ENCODE measurements around the gene PHLPP2.

Gene PHLPP2

DNA sequence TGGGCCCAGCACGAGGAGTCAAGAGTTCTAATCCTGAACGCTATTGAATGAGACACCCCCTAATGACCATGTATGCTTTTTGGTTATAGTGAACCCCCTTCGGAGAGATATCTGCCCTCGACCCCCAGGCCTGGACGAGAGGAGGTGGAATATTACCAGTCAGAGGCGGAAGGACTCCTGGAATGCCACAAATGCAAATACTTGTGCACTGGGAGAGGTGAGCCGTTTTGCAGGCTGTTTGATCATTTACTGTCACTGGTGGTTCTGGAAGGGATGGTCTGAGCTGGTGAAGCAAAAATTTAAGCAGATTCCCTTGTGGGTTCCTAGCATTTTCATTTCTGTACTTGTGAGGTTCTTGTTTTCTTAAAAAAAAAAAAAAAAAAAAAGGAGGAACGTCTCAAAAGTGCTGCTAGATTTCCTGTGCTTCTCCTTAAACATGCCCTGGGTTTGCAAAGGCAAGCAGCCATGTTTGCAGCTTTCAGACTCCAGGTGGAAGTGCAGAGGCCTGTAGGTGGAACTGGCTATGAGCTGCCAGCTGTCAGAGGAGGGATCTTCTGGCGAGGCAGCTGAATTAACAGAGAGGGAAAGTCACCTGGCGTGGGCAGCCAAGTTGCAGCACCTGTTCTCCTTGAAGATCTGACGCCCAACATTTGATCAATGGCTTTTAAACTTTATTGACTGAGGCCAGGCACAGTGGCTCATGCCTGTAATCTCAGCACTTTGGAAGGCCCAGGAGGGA, 95.1 kb downstream of the PHLPP2 start:
- TF ChIP-seq, protein P1, sequence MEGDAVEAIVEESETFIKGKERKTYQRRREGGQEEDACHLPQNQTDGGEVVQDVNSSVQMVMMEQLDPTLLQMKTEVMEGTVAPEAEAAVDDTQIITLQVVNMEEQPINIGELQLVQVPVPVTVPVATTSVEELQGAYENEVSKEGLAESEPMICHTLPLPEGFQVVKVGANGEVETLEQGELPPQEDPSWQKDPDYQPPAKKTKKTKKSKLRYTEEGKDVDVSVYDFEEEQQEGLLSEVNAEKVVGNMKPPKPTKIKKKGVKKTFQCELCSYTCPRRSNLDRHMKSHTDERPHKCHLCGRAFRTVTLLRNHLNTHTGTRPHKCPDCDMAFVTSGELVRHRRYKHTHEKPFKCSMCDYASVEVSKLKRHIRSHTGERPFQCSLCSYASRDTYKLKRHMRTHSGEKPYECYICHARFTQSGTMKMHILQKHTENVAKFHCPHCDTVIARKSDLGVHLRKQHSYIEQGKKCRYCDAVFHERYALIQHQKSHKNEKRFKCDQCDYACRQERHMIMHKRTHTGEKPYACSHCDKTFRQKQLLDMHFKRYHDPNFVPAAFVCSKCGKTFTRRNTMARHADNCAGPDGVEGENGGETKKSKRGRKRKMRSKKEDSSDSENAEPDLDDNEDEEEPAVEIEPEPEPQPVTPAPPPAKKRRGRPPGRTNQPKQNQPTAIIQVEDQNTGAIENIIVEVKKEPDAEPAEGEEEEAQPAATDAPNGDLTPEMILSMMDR (IDR thresholded peaks at IDR 0.05; ENCODE audit: borderline replicate concordance, extremely low read depth, low read length, poor library complexity, severe bottlenecking) = no peak
- TF ChIP-seq EZH2 (IDR thresholded peaks at IDR 0.05; ENCODE audit: borderline replicate concordance, low read depth, low read length, severe bottlenecking) = no peak
- Histone ChIP-seq H2AFZ (ENCODE audit: low read depth, low read length) (no peak overlapping the region), H4K20me1 (ENCODE audit: insufficient read depth, low read length) (no peaks in the 10 kb centered on the region), H3K27ac (ENCODE audit: low read length) (no peak overlapping the region), H3K9ac (ENCODE audit: low read depth, low read length) (no peak overlapping the region), H3K36me3 (ENCODE audit: insufficient read depth, low read length) (no peaks in the 10 kb centered on the region), H3K79me2 (ENCODE audit: insufficient read depth, low read length) (no peaks in the 10 kb centered on the region), H3K27me3 (ENCODE audit: insufficient read depth, low read length, poor library complexity) (no peaks in the 10 kb centered on the region), H3K4me3 (ENCODE audit: low read depth in 1 of 2, low read length in 2 of 2) (no peak overlapping the region), H3K9me3 (ENCODE audit: insufficient read depth, low read length, severe bottlenecking) (no peaks in the 10 kb centered on the region), H3K4me2 (ENCODE audit: insufficient read depth, low read length) (no peak overlapping the region), H3K4me1 (ENCODE audit: insufficient read depth, low read length) (no peaks in the 10 kb centered on the region)
- no peak for ATAC-seq (ENCODE audit: insufficient read depth, low read depth)
- DNase-seq = no peak

DNA sequence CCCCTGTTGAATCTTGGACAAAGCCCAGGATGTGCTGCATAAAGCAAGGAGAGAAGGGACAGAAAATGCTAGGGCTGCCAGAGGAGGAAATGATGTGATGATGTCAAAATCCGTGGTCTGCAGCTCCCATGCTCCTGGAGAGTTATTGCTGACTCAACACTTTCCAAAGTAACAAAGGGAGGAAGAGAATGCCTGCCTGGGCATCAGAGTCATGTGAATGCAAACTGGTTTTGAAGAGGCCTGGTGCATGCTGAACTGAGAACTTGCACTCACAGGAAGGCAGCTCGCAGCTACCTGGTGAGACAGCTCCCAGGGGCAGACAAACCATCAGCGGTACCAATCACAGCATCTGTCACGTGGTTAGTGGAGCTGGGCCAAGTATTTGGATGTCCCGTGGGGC, 95.7 kb downstream of the PHLPP2 start:
- DNase-seq (no peak), ATAC-seq (ENCODE audit: insufficient read depth, low read depth) (no peak)
- H2AFZ ChIP-seq (ENCODE audit: low read depth, low read length) = no peak overlapping the region
- H3K79me2 ChIP-seq (ENCODE audit: insufficient read depth, low read length) = no peaks in the 10 kb centered on the region
- H3K4me3 ChIP-seq (ENCODE audit: low read depth in 1 of 2, low read length in 2 of 2) = no peak overlapping the region
- no peaks in the 10 kb centered on the region for H3K4me1 ChIP-seq (ENCODE audit: insufficient read depth, low read length)
- H3K27ac ChIP-seq (ENCODE audit: low read length) = no peak overlapping the region
- no peak overlapping the region for H3K4me2 ChIP-seq (ENCODE audit: insufficient read depth, low read length)
- no peaks in the 10 kb centered on the region for H3K27me3 ChIP-seq (ENCODE audit: insufficient read depth, low read length, poor library complexity)
- H4K20me1 ChIP-seq (ENCODE audit: insufficient read depth, low read length) = no peaks in the 10 kb centered on the region
- H3K9ac ChIP-seq (ENCODE audit: low read depth, low read length) = no peak overlapping the region
- no peaks in the 10 kb centered on the region for H3K36me3 ChIP-seq (ENCODE audit: insufficient read depth, low read length)
- H3K9me3 ChIP-seq (ENCODE audit: insufficient read depth, low read length, severe bottlenecking) = no peaks in the 10 kb centered on the region
- no peak for TF ChIP-seq EZH2 (IDR thresholded peaks at IDR 0.05; ENCODE audit: borderline replicate concordance, low read depth, low read length, severe bottlenecking)
- TF ChIP-seq, protein P1 (IDR thresholded peaks at IDR 0.05; ENCODE audit: borderline replicate concordance, extremely low read depth, low read length, poor library complexity, severe bottlenecking) = no peak

DNA sequence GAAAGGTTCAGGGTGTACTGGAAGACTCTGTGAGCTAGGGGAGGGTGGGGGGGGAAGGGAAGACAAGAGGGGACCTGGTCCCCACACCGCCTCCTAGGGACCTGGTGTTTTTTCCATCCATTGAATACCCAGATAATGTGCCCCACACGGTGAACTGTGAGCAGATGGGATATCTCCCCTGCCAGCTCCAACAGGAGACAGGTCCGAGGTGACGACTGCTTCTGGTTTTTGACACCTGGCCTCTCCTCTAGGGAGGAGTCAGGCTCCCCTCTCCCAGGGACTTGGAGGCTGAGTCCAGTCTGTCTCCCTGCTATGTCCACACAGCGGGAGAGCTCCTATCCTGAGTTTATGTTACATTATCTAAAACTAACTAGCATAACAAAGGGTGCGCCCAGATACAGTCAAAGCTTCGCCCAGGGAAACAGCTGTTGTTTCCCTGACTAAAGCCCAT, 96.7 kb downstream of the PHLPP2 start:
- H3K9me3 ChIP-seq (ENCODE audit: insufficient read depth, low read length, severe bottlenecking) = no peaks in the 10 kb centered on the region
- no peaks in the 10 kb centered on the region for H3K27me3 ChIP-seq (ENCODE audit: insufficient read depth, low read length, poor library complexity)
- H3K79me2 ChIP-seq (ENCODE audit: insufficient read depth, low read length) = no peaks in the 10 kb centered on the region
- DNase-seq (no peak), ATAC-seq (ENCODE audit: insufficient read depth, low read depth) (no peak)
- H3K27ac ChIP-seq (ENCODE audit: low read length) = no peak overlapping the region
- no peak overlapping the region for H2AFZ ChIP-seq (ENCODE audit: low read depth, low read length)
- H3K4me2 ChIP-seq (ENCODE audit: insufficient read depth, low read length) = no peak overlapping the region
- H3K4me1 ChIP-seq (ENCODE audit: insufficient read depth, low read length) = no peaks in the 10 kb centered on the region
- H3K36me3 ChIP-seq (ENCODE audit: insufficient read depth, low read length) = no peaks in the 10 kb centered on the region
- no peak for TF ChIP-seq EZH2 (IDR thresholded peaks at IDR 0.05; ENCODE audit: borderline replicate concordance, low read depth, low read length, severe bottlenecking)
- TF ChIP-seq, protein P1 (IDR thresholded peaks at IDR 0.05; ENCODE audit: borderline replicate concordance, extremely low read depth, low read length, poor library complexity, severe bottlenecking) = no peak
- H3K4me3 ChIP-seq (ENCODE audit: low read depth in 1 of 2, low read length in 2 of 2) = no peak overlapping the region
- H3K9ac ChIP-seq (ENCODE audit: low read depth, low read length) = no peak overlapping the region
- H4K20me1 ChIP-seq (ENCODE audit: insufficient read depth, low read length) = no peaks in the 10 kb centered on the region

Data from DND-41 (cell line).